ENCODE measurements around the gene TMSB15A.

GRCh38 chrX:102514536-102514935 lies 2.0 kb downstream of the TMSB15A start:
- TF ChIP-seq POLR2A (IDR thresholded peaks at IDR 0.05) (no peak), CTCF (IDR thresholded peaks at IDR 0.05) (no peak)
